ENCODE measurements around the gene VAC14. TPM values are rescaled to one million over a fixed set of nuclear protein-coding genes. Genes with fewer than 3 reads are reported as not detected.

The VAC14 gene
- total and polyA plus RNA-seq, 4 donors: 22.3 to 47.0 (median 39.5) TPM

GRCh38 chr16:70638814-70639792, 161.9 kb downstream of the VAC14 start:
- H3K36me3 ChIP-seq (ENCODE audit: control insufficient read depth, insufficient read depth, low read length): no peaks in the 10 kb centered on the region
- peak in 2 of 6 donors; percentile 37 to 63 for DNase-seq (ENCODE audit: low read depth in 4 of 6, low spot score in 6 of 6)
- H3K9me3 ChIP-seq (ENCODE audit: control insufficient read depth, insufficient read depth, low read length): no peaks in the 10 kb centered on the region
- H3K27ac ChIP-seq (ENCODE audit: low read depth, low read length): no peak overlapping the region
- no peaks in the 10 kb centered on the region for H3K27me3 ChIP-seq (ENCODE audit: control insufficient read depth, insufficient read depth, low read length)
- H3K4me3 ChIP-seq (ENCODE audit: low read depth, low read length): no peak overlapping the region
- peaks cover 3% of the 10 kb centered on the region for H3K4me1 ChIP-seq (ENCODE audit: control insufficient read depth, insufficient read depth, low read length)
- 52% methylated on average over 18 of the region's 18 CpGs for WGBS (ENCODE audit: insufficient coverage)

Other genes with a start within 250 kb of the VAC14 start
- gene IL34, start 154.6 kb downstream of the VAC14 start, total RNA-seq: 10 to 100 TPM in 1 of 2 donors, 1 to 10 TPM in 1; 9.8 to 13.4 TPM
- 1 to 10 TPM; 4.0 to 5.5 TPM for gene IL34, start 154.6 kb downstream of the VAC14 start, polyA plus RNA-seq (ENCODE audit: insufficient read length in 2 of 2)
- 10 to 100 TPM; 33.8 to 41.8 TPM for gene MTSS2, start 115.1 kb downstream of the VAC14 start, total RNA-seq
- gene MTSS2, start 115.1 kb downstream of the VAC14 start, polyA plus RNA-seq (ENCODE audit: insufficient read length in 2 of 2): 100 to 1,000 TPM; 296 to 345 TPM

All from spinal cord (tissue), 10 donors.